ENCODE data around the gene UGT1A10.

The UGT1A10 gene

GRCh38 chr2:233672886-233673285 is 36.6 kb downstream of the UGT1A10 start:
- no peak for DNase-seq (ENCODE audit: low read depth, low spot score)
- in situ Hi-C loops (cut with HindIII; ENCODE audit: low sequenced_read_pairs), result no loop called here
- no peak for TF ChIP-seq CTCF (IDR thresholded peaks at IDR 0.05; ENCODE audit: low read depth, low read length)
- no peak overlapping the region for H3K4me3 ChIP-seq (ENCODE audit: low read depth, low read length)

- DNase-seq (ENCODE audit: low read depth, low spot score), result no peak
- in situ Hi-C loops (cut with HindIII; ENCODE audit: low sequenced_read_pairs), result no loop called here
- H3K4me3 ChIP-seq (ENCODE audit: low read depth, low read length), result no peak overlapping the region
- no peak for TF ChIP-seq CTCF (IDR thresholded peaks at IDR 0.05; ENCODE audit: low read depth, low read length)
Measured at GRCh38 chr2:233673896-233674295, 37.6 kb downstream of the UGT1A10 start.

GRCh38 chr2:233674314-233674713 is 38.1 kb downstream of the UGT1A10 start:
- no peak overlapping the region for H3K4me3 ChIP-seq (ENCODE audit: low read depth, low read length)
- in situ Hi-C loops (cut with HindIII; ENCODE audit: low sequenced_read_pairs), result no loop called here
- no peak for TF ChIP-seq CTCF (IDR thresholded peaks at IDR 0.05; ENCODE audit: low read depth, low read length)
- DNase-seq (ENCODE audit: low read depth, low spot score), result no peak

GRCh38 chr2:233674995-233675394 is 38.7 kb downstream of the UGT1A10 start:
- TF ChIP-seq CTCF (IDR thresholded peaks at IDR 0.05; ENCODE audit: low read depth, low read length), result no peak
- DNase-seq (ENCODE audit: low read depth, low spot score), result no peak
- in situ Hi-C loops (cut with HindIII; ENCODE audit: low sequenced_read_pairs), result no loop called here
- H3K4me3 ChIP-seq (ENCODE audit: low read depth, low read length), result no peak overlapping the region

- in situ Hi-C loops (cut with HindIII; ENCODE audit: low sequenced_read_pairs), result no loop called here
- no peak for TF ChIP-seq CTCF (IDR thresholded peaks at IDR 0.05; ENCODE audit: low read depth, low read length)
- peak; percentile 69 for DNase-seq (ENCODE audit: low read depth, low spot score)
- H3K4me3 ChIP-seq (ENCODE audit: low read depth, low read length), result no peak overlapping the region
Measured at GRCh38 chr2:233676046-233676445, 39.8 kb downstream of the UGT1A10 start.

GRCh38 chr2:233679196-233679595 is 42.9 kb downstream of the UGT1A10 start:
- no peak overlapping the region for H3K4me3 ChIP-seq (ENCODE audit: low read depth, low read length)
- in situ Hi-C loops (cut with HindIII; ENCODE audit: low sequenced_read_pairs), result no loop called here
- no peak for DNase-seq (ENCODE audit: low read depth, low spot score)
- no peak for TF ChIP-seq CTCF (IDR thresholded peaks at IDR 0.05; ENCODE audit: low read depth, low read length)
